Stimulated activated memory B cell treated with anti-CD40 and anti-IgM and Interleukin-4, amounts not matched to agents 10 μg/mL and 1 μg/mL and 100 μg/mL, for 72 hours (primary cell): ENCODE measurements around the gene SLC24A3.

Experiments
- ATAC-seq: fragments of 150-1000 bp; cut with Tn5 transposase; 2 replicates; pipeline ENCODE4 v1.10.0; 2021
- H3K27ac Mint-ChIP-seq: one replicate; pipeline ENCODE4 v1.8.0; 2022; ENCODE audit warnings: mild to moderate bottlenecking, mixed read lengths
- H3K27me3 Mint-ChIP-seq: one replicate; pipeline ENCODE4 v1.8.0; 2022; ENCODE audit warnings: mixed read lengths
- H3K36me3 Mint-ChIP-seq: one replicate; pipeline ENCODE4 v1.8.0; 2022; ENCODE audit warnings: mixed read lengths
- H3K4me1 Mint-ChIP-seq: one replicate; pipeline ENCODE4 v1.8.0; 2022; ENCODE audit warnings: mixed read lengths
- H3K4me3 Mint-ChIP-seq: one replicate; pipeline ENCODE4 v1.8.0; 2022; ENCODE audit warnings: mild to moderate bottlenecking, moderate library complexity, mixed read lengths
- H3K9me3 Mint-ChIP-seq: one replicate; pipeline ENCODE4 v1.8.0; 2022; ENCODE audit warnings: mixed read lengths

The SLC24A3 gene

GRCh38 chr20:19328676-19329075 lies 116.2 kb downstream of the SLC24A3 start:
- no peak for ATAC-seq
- Mint-ChIP-seq H3K4me3 (no peak overlapping the region), H3K4me1 (no peaks in the 10 kb centered on the region), H3K36me3 (no peaks in the 10 kb centered on the region), H3K27ac (no peak overlapping the region), H3K27me3 (peaks cover 40% of the 10 kb centered on the region), H3K9me3 (peaks cover 6% of the 10 kb centered on the region)

- no peak overlapping the region for H3K4me3 Mint-ChIP-seq
- H3K9me3 Mint-ChIP-seq, result peaks cover 6% of the 10 kb centered on the region
- peaks cover 38% of the 10 kb centered on the region for H3K27me3 Mint-ChIP-seq
- ATAC-seq, result no peak
- no peaks in the 10 kb centered on the region for H3K36me3 Mint-ChIP-seq
- no peaks in the 10 kb centered on the region for H3K4me1 Mint-ChIP-seq
- H3K27ac Mint-ChIP-seq, result no peak overlapping the region
Measured at GRCh38 chr20:19330038-19330437, 117.6 kb downstream of the SLC24A3 start.

- H3K36me3 Mint-ChIP-seq, result no peaks in the 10 kb centered on the region
- no peak for ATAC-seq
- no peaks in the 10 kb centered on the region for H3K4me1 Mint-ChIP-seq
- peaks cover 6% of the 10 kb centered on the region for H3K9me3 Mint-ChIP-seq
- no peak overlapping the region for H3K4me3 Mint-ChIP-seq
- H3K27ac Mint-ChIP-seq, result no peak overlapping the region
- peaks cover 37% of the 10 kb centered on the region for H3K27me3 Mint-ChIP-seq
Measured at GRCh38 chr20:19330731-19331130, 118.3 kb downstream of the SLC24A3 start.

- H3K9me3 Mint-ChIP-seq, result peaks cover 4% of the 10 kb centered on the region
- no peaks in the 10 kb centered on the region for H3K4me1 Mint-ChIP-seq
- no peak overlapping the region for H3K27ac Mint-ChIP-seq
- no peak overlapping the region for H3K4me3 Mint-ChIP-seq
- no peak for ATAC-seq
- H3K36me3 Mint-ChIP-seq, result no peaks in the 10 kb centered on the region
- peaks cover 24% of the 10 kb centered on the region for H3K27me3 Mint-ChIP-seq
Measured at GRCh38 chr20:19333563-19333962, 121.1 kb downstream of the SLC24A3 start.

GRCh38 chr20:19335341-19335740 lies 122.9 kb downstream of the SLC24A3 start:
- no peak for ATAC-seq
- H3K4me1 Mint-ChIP-seq, result no peaks in the 10 kb centered on the region
- H3K27me3 Mint-ChIP-seq, result peaks cover 19% of the 10 kb centered on the region
- H3K36me3 Mint-ChIP-seq, result no peaks in the 10 kb centered on the region
- no peak overlapping the region for H3K4me3 Mint-ChIP-seq
- peaks cover 3% of the 10 kb centered on the region for H3K9me3 Mint-ChIP-seq
- no peak overlapping the region for H3K27ac Mint-ChIP-seq

GRCh38 chr20:19335916-19336315 lies 123.5 kb downstream of the SLC24A3 start:
- H3K27ac Mint-ChIP-seq, result no peak overlapping the region

GRCh38 chr20:19336631-19337030 lies 124.2 kb downstream of the SLC24A3 start:
- no peaks in the 10 kb centered on the region for H3K9me3 Mint-ChIP-seq
- no peaks in the 10 kb centered on the region for H3K4me1 Mint-ChIP-seq
- H3K36me3 Mint-ChIP-seq, result no peaks in the 10 kb centered on the region
- peaks cover 14% of the 10 kb centered on the region for H3K27me3 Mint-ChIP-seq
- no peak overlapping the region for H3K4me3 Mint-ChIP-seq
- no peak overlapping the region for H3K27ac Mint-ChIP-seq
- no peak for ATAC-seq

More at GRCh38 chr20:19335916-19336315, 123.5 kb downstream of the SLC24A3 start:
- ATAC-seq, result no peak
- Mint-ChIP-seq H3K27me3 (peaks cover 19% of the 10 kb centered on the region), H3K4me3 (no peak overlapping the region), H3K36me3 (no peaks in the 10 kb centered on the region), H3K9me3 (peaks cover 3% of the 10 kb centered on the region), H3K4me1 (no peaks in the 10 kb centered on the region)

- Mint-ChIP-seq H3K4me1 (no peaks in the 10 kb centered on the region), H3K27me3 (peaks cover 16% of the 10 kb centered on the region), H3K27ac (no peak overlapping the region)
Measured at GRCh38 chr20:19338380-19338779, 125.9 kb downstream of the SLC24A3 start.

GRCh38 chr20:19338960-19339359 lies 126.5 kb downstream of the SLC24A3 start:
- no peak for ATAC-seq
- Mint-ChIP-seq H3K4me3 (no peak overlapping the region), H3K36me3 (no peaks in the 10 kb centered on the region), H3K27ac (no peak overlapping the region), H3K27me3 (peaks cover 10% of the 10 kb centered on the region), H3K9me3 (no peaks in the 10 kb centered on the region), H3K4me1 (no peaks in the 10 kb centered on the region)

More at GRCh38 chr20:19338380-19338779, 125.9 kb downstream of the SLC24A3 start:
- Mint-ChIP-seq H3K36me3 (no peaks in the 10 kb centered on the region), H3K9me3 (no peaks in the 10 kb centered on the region), H3K4me3 (no peak overlapping the region)
- no peak for ATAC-seq

GRCh38 chr20:19341348-19342053 lies 129.1 kb downstream of the SLC24A3 start:
- H3K27ac Mint-ChIP-seq, result no peak overlapping the region
- peaks cover 3% of the 10 kb centered on the region for H3K9me3 Mint-ChIP-seq
- H3K27me3 Mint-ChIP-seq, result peaks cover 9% of the 10 kb centered on the region
- no peaks in the 10 kb centered on the region for H3K36me3 Mint-ChIP-seq
- ATAC-seq, result no peak
- no peak overlapping the region for H3K4me3 Mint-ChIP-seq
- no peaks in the 10 kb centered on the region for H3K4me1 Mint-ChIP-seq

GRCh38 chr20:19344341-19344740 lies 131.9 kb downstream of the SLC24A3 start:
- Mint-ChIP-seq H3K36me3 (no peaks in the 10 kb centered on the region), H3K4me1 (peaks cover 12% of the 10 kb centered on the region), H3K27ac (no peak overlapping the region), H3K27me3 (peaks cover 10% of the 10 kb centered on the region), H3K4me3 (no peak overlapping the region), H3K9me3 (peaks cover 3% of the 10 kb centered on the region)
- no peak for ATAC-seq

- ATAC-seq, result peak; percentile 71
- Mint-ChIP-seq H3K9me3 (peaks cover 7% of the 10 kb centered on the region), H3K4me3 (peak overlapping the region; percentile 66), H3K4me1 (peaks cover 12% of the 10 kb centered on the region), H3K36me3 (no peaks in the 10 kb centered on the region), H3K27me3 (peaks cover 16% of the 10 kb centered on the region), H3K27ac (no peak overlapping the region)
Measured at GRCh38 chr20:19347943-19348456, 135.6 kb downstream of the SLC24A3 start.

GRCh38 chr20:19348582-19348981 lies 136.1 kb downstream of the SLC24A3 start:
- Mint-ChIP-seq H3K9me3 (peaks cover 7% of the 10 kb centered on the region), H3K4me1 (peaks cover 12% of the 10 kb centered on the region), H3K27me3 (peaks cover 16% of the 10 kb centered on the region), H3K4me3 (no peak overlapping the region), H3K27ac (no peak overlapping the region), H3K36me3 (no peaks in the 10 kb centered on the region)
- ATAC-seq, result peak; percentile 21

- no peak overlapping the region for H3K4me3 Mint-ChIP-seq
- ATAC-seq, result no peak
- H3K4me1 Mint-ChIP-seq, result peaks cover 12% of the 10 kb centered on the region
- peaks cover 16% of the 10 kb centered on the region for H3K27me3 Mint-ChIP-seq
- no peaks in the 10 kb centered on the region for H3K36me3 Mint-ChIP-seq
- H3K27ac Mint-ChIP-seq, result no peak overlapping the region
- H3K9me3 Mint-ChIP-seq, result peaks cover 7% of the 10 kb centered on the region
Measured at GRCh38 chr20:19349879-19350278, 137.4 kb downstream of the SLC24A3 start.

- H3K4me1 Mint-ChIP-seq, result peaks cover 12% of the 10 kb centered on the region
- peaks cover 16% of the 10 kb centered on the region for H3K27me3 Mint-ChIP-seq
- H3K27ac Mint-ChIP-seq, result no peak overlapping the region
- H3K9me3 Mint-ChIP-seq, result peaks cover 4% of the 10 kb centered on the region
- no peaks in the 10 kb centered on the region for H3K36me3 Mint-ChIP-seq
- H3K4me3 Mint-ChIP-seq, result no peak overlapping the region
- ATAC-seq, result no peak
Measured at GRCh38 chr20:19351542-19351941, 139.1 kb downstream of the SLC24A3 start.

GRCh38 chr20:19354950-19355349 lies 142.5 kb downstream of the SLC24A3 start:
- no peak overlapping the region for H3K27ac Mint-ChIP-seq
- peaks cover 4% of the 10 kb centered on the region for H3K9me3 Mint-ChIP-seq
- H3K27me3 Mint-ChIP-seq, result peaks cover 9% of the 10 kb centered on the region
- H3K4me1 Mint-ChIP-seq, result no peaks in the 10 kb centered on the region
- no peak for ATAC-seq
- no peak overlapping the region for H3K4me3 Mint-ChIP-seq
- no peaks in the 10 kb centered on the region for H3K36me3 Mint-ChIP-seq
